ENCODE data around the gene TKT. TPM values are rescaled to one million over a fixed set of nuclear protein-coding genes. Genes with fewer than 3 reads are reported as not detected.

TKT gene
- total RNA-seq, 4 donors from 2014 or later, result 18.5 to 41.3 (median 23.8) TPM

DNA sequence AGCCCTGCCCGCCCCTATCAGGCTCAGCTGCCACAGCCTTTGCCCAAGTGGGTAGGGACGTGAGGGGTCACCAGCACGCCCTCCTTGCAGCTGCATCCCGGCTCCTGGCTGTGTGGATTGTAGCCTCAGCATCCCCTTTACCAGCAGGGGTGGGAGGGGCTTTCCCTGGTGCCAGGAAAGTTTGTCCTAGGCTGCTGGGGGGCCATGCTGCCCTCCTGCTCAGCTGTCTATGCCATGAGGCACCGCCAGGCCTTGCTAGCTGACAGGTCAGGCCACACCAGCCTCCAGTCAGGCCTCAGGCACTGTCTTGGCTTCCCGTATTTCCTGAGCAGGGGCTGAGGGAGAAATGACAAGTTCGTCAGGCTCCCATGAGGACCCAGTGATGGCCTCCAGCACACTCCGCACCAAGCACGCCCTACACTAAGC is 32.3 kb downstream of the TKT start:
- no peak for DNase-seq
- Histone ChIP-seq H3K4me3 (no peak overlapping the region), H3K27me3 (no peaks in the 10 kb centered on the region), H3K27ac (no peak overlapping the region), H3K4me1 (no peaks in the 10 kb centered on the region), H3K36me3 (peaks cover 7 to 54% of the 10 kb centered on the region in 2 donors), H3K9me3 (no peaks in the 10 kb centered on the region)
- no peak for ATAC-seq
- TF ChIP-seq POLR2A (IDR thresholded peaks at IDR 0.05), result no peak
- TF ChIP-seq, protein P1, sequence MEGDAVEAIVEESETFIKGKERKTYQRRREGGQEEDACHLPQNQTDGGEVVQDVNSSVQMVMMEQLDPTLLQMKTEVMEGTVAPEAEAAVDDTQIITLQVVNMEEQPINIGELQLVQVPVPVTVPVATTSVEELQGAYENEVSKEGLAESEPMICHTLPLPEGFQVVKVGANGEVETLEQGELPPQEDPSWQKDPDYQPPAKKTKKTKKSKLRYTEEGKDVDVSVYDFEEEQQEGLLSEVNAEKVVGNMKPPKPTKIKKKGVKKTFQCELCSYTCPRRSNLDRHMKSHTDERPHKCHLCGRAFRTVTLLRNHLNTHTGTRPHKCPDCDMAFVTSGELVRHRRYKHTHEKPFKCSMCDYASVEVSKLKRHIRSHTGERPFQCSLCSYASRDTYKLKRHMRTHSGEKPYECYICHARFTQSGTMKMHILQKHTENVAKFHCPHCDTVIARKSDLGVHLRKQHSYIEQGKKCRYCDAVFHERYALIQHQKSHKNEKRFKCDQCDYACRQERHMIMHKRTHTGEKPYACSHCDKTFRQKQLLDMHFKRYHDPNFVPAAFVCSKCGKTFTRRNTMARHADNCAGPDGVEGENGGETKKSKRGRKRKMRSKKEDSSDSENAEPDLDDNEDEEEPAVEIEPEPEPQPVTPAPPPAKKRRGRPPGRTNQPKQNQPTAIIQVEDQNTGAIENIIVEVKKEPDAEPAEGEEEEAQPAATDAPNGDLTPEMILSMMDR (IDR thresholded peaks at IDR 0.05 in 4 of 5, conservative IDR thresholded peaks at IDR 0.05 in 1 of 5), result no peak
- in situ Hi-C loops (cut with MboI; ENCODE audit: low sequenced_read_pairs in 4 of 4) (no loop called here), intact Hi-C loops (cut with DNase I; ENCODE audit: low total_unique reads) (loop anchor here (10.0 kb wide), 1 partner anchor 491 kb away; no protein-coding TSS in a partner anchor)

DNA sequence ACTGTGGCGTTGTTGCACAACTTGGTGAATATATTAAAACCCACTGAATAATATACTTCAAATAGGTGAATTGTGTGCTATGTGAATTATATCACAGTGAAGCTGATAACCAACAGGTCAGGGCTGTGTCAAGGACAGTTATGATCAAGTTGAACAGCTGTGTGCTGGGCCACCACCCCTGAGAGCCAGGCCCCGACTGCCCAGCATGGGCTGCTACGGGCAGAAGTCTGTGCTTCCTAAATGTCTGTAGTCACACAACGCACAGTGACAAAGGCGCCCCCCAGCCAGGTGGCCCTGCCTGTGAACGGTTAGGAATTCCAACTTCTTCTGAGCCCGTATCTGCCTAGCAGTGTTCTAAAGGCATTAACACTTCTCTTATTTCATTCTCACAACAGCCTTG is 32.8 kb downstream of the TKT start:
- intact Hi-C loops (cut with DNase I; ENCODE audit: low total_unique reads) (loop anchor here (10.0 kb wide), 1 partner anchor 492 kb away; no protein-coding TSS in a partner anchor), in situ Hi-C loops (cut with MboI; ENCODE audit: low sequenced_read_pairs in 4 of 4) (no loop called here)
- H3K27ac ChIP-seq, result no peak overlapping the region
- DNase-seq (no peak), ATAC-seq (no peak)
- H3K36me3 ChIP-seq, result peaks cover 7 to 48% of the 10 kb centered on the region in 2 donors
- no peaks in the 10 kb centered on the region for H3K4me1 ChIP-seq
- no peak overlapping the region for H3K4me3 ChIP-seq
- no peaks in the 10 kb centered on the region for H3K9me3 ChIP-seq
- no peak for TF ChIP-seq POLR2A (IDR thresholded peaks at IDR 0.05)
- TF ChIP-seq, protein P1 (IDR thresholded peaks at IDR 0.05 in 4 of 5, conservative IDR thresholded peaks at IDR 0.05 in 1 of 5), result no peak
- no peaks in the 10 kb centered on the region for H3K27me3 ChIP-seq

DNA sequence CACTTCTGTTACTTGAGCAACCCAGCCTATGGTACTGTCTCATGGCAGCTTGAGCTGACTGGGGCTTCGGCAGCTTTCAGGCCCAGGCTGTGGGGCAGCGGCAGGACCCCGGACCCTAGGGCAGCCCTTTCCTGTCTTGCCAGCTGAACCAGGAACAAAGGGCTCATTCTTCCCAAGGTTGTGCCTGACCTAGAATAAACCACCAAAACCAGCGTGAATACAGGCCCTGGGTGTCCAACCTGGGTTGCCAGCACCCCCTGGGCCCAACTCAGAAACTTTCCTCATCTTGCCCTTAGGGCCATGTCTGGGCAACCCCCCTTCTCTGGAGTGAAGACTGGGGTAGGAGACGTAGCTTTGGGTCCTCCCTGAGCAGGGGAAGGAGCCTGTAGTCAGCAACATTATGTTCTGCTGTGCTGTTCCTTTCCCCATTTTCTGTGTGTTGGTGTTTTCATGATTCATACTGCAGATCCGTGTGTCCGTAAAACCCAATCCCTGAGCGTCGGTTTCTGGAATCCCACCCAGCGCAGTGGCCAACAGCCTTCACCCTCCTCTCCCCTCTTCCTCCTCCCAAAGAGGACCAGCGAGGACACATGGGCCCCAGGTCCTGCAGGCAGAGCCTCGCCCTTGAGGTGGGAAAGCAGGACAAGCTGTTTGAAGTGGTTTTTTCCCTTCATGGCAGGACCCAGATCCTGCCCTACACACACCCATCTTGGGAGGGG is 33.5 kb downstream of the TKT start:
- no peaks in the 10 kb centered on the region for H3K4me1 ChIP-seq
- no peaks in the 10 kb centered on the region for H3K9me3 ChIP-seq
- TF ChIP-seq, protein P1 (IDR thresholded peaks at IDR 0.05 in 4 of 5, conservative IDR thresholded peaks at IDR 0.05 in 1 of 5), result no peak
- no peak for TF ChIP-seq POLR2A (IDR thresholded peaks at IDR 0.05)
- H3K27me3 ChIP-seq, result no peaks in the 10 kb centered on the region
- ATAC-seq (no peak), DNase-seq (no peak)
- intact Hi-C loops (cut with DNase I; ENCODE audit: low total_unique reads), result loop anchor here (10.0 kb wide), 1 partner anchor 492 kb away; no protein-coding TSS in a partner anchor
- in situ Hi-C loops (cut with MboI; ENCODE audit: low sequenced_read_pairs in 4 of 4), result no loop called here
- no peak overlapping the region for H3K4me3 ChIP-seq
- no peak overlapping the region for H3K27ac ChIP-seq
- H3K36me3 ChIP-seq, result peaks cover under 1 to 41% of the 10 kb centered on the region in 2 donors

DNA sequence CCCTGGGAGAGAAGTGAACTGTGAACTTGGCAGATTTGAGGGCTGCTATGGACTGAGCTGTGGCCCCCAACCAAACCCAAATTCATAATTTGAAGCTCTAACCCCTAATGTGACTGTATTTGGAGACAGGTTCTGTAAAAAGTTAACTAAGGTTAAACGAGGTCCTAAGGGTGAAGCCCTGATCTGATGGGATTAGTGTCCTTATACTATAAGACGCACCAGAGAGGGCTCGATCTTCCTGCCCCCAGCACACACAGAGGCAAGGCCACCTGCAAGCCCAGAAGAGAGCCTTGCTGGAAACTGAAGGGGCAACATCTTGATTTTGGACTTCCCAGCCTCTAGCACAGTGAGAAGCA is 34.0 kb downstream of the TKT start:
- ATAC-seq (no peak), DNase-seq (no peak)
- in situ Hi-C loops (cut with MboI; ENCODE audit: low sequenced_read_pairs in 4 of 4) (no loop called here), intact Hi-C loops (cut with DNase I; ENCODE audit: low total_unique reads) (loop anchor here (10.0 kb wide), 1 partner anchor 493 kb away; no protein-coding TSS in a partner anchor)
- Histone ChIP-seq H3K4me3 (no peak overlapping the region), H3K36me3 (peaks cover 0 to 36% of the 10 kb centered on the region in 2 donors), H3K27ac (no peak overlapping the region), H3K27me3 (no peaks in the 10 kb centered on the region), H3K9me3 (no peaks in the 10 kb centered on the region), H3K4me1 (no peaks in the 10 kb centered on the region)
- TF ChIP-seq, protein P1 (IDR thresholded peaks at IDR 0.05 in 4 of 5, conservative IDR thresholded peaks at IDR 0.05 in 1 of 5), result no peak
- TF ChIP-seq POLR2A (IDR thresholded peaks at IDR 0.05), result no peak
